Adrenal gland (tissue), 5 donors: ENCODE data around the gene ZFR.

ENCODE experiments used
- POLR2A ChIP-seq, 2 donors: fragments of 450-650 bp; IDR thresholded peaks; one replicate each; pipeline ENCODE4 v1.6.1; 2017; ENCODE audit warnings: antibody characterized with exemption in 2 of 2, mild to moderate bottlenecking in 2 of 2, moderate library complexity in 1 of 2
- TF ChIP-seq, protein P1 (sequence below), 6 experiments: fragments of 450-650 bp in 4 of 6; fragments of 200-600 bp in 2 of 6; sonication (generic) in 1 of 6; IDR thresholded peaks; 1 replicate in 5 of 6; 2 replicates in 1 of 6; pipeline versions ENCODE4 v1.5.1 to v1.8.0; 2016 to 2021; ENCODE audit warnings: antibody characterized with exemption in 6 of 6, mild to moderate bottlenecking in 2 of 6, moderate library complexity in 1 of 6
- donor health status: DM: no; HTN: no; CAD: no.

DNA sequence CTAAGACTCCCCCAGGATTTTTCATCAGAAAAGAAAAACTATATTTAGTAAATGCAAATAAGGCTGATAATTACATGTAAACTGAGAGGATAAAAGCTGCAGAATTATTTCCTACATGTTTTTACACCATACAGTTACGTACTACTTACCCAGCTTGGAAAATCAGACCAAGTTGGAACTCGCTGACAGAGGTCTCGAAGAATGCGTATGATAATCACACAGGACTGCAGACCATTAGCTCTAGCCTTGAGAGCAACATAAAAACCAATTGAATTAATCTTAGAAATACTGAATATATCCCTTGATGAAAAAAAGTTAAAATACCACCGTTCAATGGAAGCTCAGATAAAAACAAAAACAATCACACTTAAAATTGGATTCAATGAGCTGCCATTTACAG lies 65.6 kb downstream of the ZFR start:
- TF ChIP-seq, protein P1, sequence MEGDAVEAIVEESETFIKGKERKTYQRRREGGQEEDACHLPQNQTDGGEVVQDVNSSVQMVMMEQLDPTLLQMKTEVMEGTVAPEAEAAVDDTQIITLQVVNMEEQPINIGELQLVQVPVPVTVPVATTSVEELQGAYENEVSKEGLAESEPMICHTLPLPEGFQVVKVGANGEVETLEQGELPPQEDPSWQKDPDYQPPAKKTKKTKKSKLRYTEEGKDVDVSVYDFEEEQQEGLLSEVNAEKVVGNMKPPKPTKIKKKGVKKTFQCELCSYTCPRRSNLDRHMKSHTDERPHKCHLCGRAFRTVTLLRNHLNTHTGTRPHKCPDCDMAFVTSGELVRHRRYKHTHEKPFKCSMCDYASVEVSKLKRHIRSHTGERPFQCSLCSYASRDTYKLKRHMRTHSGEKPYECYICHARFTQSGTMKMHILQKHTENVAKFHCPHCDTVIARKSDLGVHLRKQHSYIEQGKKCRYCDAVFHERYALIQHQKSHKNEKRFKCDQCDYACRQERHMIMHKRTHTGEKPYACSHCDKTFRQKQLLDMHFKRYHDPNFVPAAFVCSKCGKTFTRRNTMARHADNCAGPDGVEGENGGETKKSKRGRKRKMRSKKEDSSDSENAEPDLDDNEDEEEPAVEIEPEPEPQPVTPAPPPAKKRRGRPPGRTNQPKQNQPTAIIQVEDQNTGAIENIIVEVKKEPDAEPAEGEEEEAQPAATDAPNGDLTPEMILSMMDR (IDR thresholded peaks at IDR 0.05) = no peak
- no peak for TF ChIP-seq POLR2A (IDR thresholded peaks at IDR 0.05)
